ENCODE results near the gene RRN3. TPM values are rescaled to one million over a fixed set of nuclear protein-coding genes. Genes with fewer than 3 reads are reported as not detected.
"Not testable (repeated sequence)": the region's sequence is repeated elsewhere in the genome, so short reads cannot be mapped to it uniquely, and the experiment has no call there.

RRN3 gene
- total RNA-seq, 2 experiments from 2014 or later, result 38.4 to 42.9 TPM

DNA sequence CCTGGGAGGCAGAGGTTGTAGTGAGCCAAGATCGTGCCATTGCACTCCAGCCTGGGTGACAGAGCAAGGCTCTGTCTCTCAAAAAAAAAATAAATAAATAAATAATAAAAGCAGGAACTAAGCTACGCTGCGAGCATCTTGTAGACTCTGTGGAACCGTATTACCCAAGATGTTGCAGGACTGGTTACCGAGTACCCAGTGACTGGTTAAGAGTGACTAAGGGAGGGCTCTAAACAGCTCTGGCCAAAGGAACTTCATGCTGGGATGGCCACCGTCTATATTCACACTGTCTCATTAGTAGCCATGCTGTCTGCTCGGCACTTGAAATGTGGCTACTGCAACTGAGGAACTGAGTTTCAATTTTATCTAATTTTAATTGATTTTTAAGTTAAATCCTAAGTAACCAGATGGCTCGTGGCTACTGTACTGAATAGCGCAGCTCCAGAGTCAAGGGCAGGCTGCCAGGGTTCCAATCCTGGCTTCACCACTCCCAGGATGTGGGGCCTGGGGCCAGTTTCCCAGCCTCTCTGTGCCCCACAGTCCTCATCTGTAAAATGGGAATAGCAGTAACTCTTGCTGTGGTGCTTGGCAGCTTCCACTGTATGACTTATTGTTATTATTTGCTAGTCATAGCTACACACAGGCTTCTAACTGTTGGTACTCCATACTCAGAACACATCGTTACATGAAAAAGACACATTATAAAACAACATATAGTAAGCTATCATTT lies 41.2 kb downstream of the RRN3 start:
- POLR2A ChIA-PET, result no interaction called here
- intact Hi-C loops (cut with DNase I, micrococcal nuclease), result loop anchor here in 1 of 2 experiments (2.0 to 10.0 kb wide), 4 partner anchors 14 to 418 kb away; partner anchors contain the start of genes BFAR, PARN and PDXDC1
- CTCF ChIA-PET, result no interaction called here

DNA sequence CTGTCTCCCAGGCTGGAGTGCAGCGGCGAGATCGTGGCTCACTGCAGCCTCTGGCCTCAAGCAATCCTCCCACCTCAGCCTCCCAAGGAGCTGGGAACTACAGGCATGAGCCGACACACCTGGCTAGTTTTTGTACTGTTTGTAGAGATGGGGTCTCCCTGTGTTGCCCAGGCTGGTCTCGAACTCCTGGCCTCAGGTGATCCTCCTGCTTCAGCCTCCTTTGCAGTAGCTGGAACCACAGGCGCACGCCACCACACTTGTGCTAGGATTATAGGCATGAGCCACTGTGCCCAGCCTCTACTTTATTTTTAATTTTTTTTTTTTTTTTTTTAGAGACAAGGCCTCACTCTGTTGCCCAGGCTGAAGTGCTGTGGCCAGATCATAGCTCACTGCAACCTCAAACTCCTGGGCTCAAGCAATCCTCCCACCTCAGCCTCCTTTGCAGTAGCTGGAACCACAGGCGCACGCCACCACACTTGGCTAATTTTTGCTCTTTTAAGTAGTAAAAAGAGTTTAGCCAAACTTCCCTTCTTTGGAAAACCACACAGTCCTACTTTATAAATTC lies 42.6 kb downstream of the RRN3 start:
- intact Hi-C loops (cut with DNase I, micrococcal nuclease), result loop anchor here in 1 of 2 experiments (10.0 kb wide), 3 partner anchors 77 to 417 kb away; partner anchors contain the start of genes BFAR, PARN and PDXDC1
- TF ChIP-seq, protein P1, sequence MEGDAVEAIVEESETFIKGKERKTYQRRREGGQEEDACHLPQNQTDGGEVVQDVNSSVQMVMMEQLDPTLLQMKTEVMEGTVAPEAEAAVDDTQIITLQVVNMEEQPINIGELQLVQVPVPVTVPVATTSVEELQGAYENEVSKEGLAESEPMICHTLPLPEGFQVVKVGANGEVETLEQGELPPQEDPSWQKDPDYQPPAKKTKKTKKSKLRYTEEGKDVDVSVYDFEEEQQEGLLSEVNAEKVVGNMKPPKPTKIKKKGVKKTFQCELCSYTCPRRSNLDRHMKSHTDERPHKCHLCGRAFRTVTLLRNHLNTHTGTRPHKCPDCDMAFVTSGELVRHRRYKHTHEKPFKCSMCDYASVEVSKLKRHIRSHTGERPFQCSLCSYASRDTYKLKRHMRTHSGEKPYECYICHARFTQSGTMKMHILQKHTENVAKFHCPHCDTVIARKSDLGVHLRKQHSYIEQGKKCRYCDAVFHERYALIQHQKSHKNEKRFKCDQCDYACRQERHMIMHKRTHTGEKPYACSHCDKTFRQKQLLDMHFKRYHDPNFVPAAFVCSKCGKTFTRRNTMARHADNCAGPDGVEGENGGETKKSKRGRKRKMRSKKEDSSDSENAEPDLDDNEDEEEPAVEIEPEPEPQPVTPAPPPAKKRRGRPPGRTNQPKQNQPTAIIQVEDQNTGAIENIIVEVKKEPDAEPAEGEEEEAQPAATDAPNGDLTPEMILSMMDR (IDR thresholded peaks at IDR 0.05), result no peak
- Mint-ChIP-seq H3K9me3 (no peaks in the 10 kb centered on the region), H3K4me3 (no peak overlapping the region), H3K4me1 (ENCODE audit: low read depth) (peaks cover 25% of the 10 kb centered on the region), H3K27me3 (no peaks in the 10 kb centered on the region), H3K36me3 (ENCODE audit: low read depth) (peaks cover 8% of the 10 kb centered on the region), H3K27ac (no peak overlapping the region)
- Histone ChIP-seq H3K27me3 (ENCODE audit: control insufficient read depth in 1 of 2, insufficient read depth in 2 of 2, low read length in 2 of 2) (no peaks in the 10 kb centered on the region), H3K9me3 (ENCODE audit: control insufficient read depth in 1 of 2, insufficient read depth in 1 of 2, low read length in 2 of 2) (no peaks in the 10 kb centered on the region), H3K4me3 (ENCODE audit: low read length) (no peak overlapping the region), H3K36me3 (ENCODE audit: insufficient read depth, low read length) (peaks cover 13% of the 10 kb centered on the region), H3K27ac (ENCODE audit: low read depth in 1 of 2, low read length in 2 of 2) (no peak overlapping the region), H3K4me1 (ENCODE audit: insufficient read depth, low read length) (peaks cover 21% of the 10 kb centered on the region)
- no peak for DNase-seq
- ATAC-seq (ENCODE audit: poor library complexity), result no peak
- ChIA-PET CTCF (no interaction called here), POLR2A (no interaction called here)

More for the DNA sequence above, 41.2 kb downstream of the RRN3 start:
- DNase-seq (peak in 2 of 14 experiments; percentile 26 to 46), ATAC-seq (ENCODE audit: poor library complexity) (no peak)
- no peaks in the 10 kb centered on the region for H3K9me3 ChIP-seq (ENCODE audit: control insufficient read depth in 1 of 2, insufficient read depth in 1 of 2, low read length in 2 of 2)
- no peak overlapping the region for H3K4me3 ChIP-seq (ENCODE audit: low read length)
- peaks cover 22% of the 10 kb centered on the region for H3K4me1 ChIP-seq (ENCODE audit: insufficient read depth, low read length)
- H3K27me3 Mint-ChIP-seq, result no peaks in the 10 kb centered on the region
- no peak overlapping the region for H3K27ac Mint-ChIP-seq
- H3K36me3 Mint-ChIP-seq (ENCODE audit: low read depth), result no peaks in the 10 kb centered on the region
- no peaks in the 10 kb centered on the region for H3K9me3 Mint-ChIP-seq
- no peak overlapping the region for H3K4me3 Mint-ChIP-seq
- no peak overlapping the region for H3K27ac ChIP-seq (ENCODE audit: low read depth in 1 of 2, low read length in 2 of 2)
- no peaks in the 10 kb centered on the region for H3K27me3 ChIP-seq (ENCODE audit: control insufficient read depth in 1 of 2, insufficient read depth in 2 of 2, low read length in 2 of 2)
- TF ChIP-seq, protein P1 (IDR thresholded peaks at IDR 0.05), result no peak
- H3K36me3 ChIP-seq (ENCODE audit: insufficient read depth, low read length), result peaks cover under 1% of the 10 kb centered on the region
- peaks cover 30% of the 10 kb centered on the region for H3K4me1 Mint-ChIP-seq (ENCODE audit: low read depth)

DNA sequence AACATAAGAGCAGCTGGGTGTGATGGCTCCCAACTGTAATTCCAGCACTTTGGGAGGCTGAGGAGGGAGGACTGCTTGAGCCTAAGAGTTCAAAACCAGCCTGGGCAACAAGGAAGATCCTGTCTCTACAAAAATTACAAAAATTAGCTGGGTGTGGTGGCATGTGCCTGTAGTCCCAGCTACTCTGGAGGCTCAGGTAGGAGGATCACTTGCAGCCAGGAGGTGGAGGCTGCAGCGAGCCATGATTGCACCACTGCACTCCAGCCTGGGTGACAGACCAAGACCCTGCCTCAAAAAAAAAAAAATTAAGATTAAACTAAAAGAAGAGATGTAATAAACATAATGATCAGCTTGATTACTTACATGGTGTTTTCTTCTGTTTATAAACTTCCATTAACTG lies 43.6 kb downstream of the RRN3 start:
- POLR2A ChIA-PET, result interaction anchor here (0.6 kb wide), 1 partner anchor 13 kb away, joined by 3 read pairs; no protein-coding TSS in a partner anchor
- CTCF ChIA-PET, result interaction anchor here (0.8 to 1.6 kb wide), 2 partner anchors 10 to 20 kb away, joined by 4 to 5 read pairs; no protein-coding TSS in a partner anchor
- Mint-ChIP-seq H3K4me1 (ENCODE audit: low read depth) (peaks cover 20% of the 10 kb centered on the region), H3K36me3 (ENCODE audit: low read depth) (peaks cover 17% of the 10 kb centered on the region)
- H3K27me3 Mint-ChIP-seq; H3K9me3 ChIP-seq (ENCODE audit: control insufficient read depth in 1 of 2, insufficient read depth in 1 of 2, low read length in 2 of 2); H3K27me3 ChIP-seq (ENCODE audit: control insufficient read depth in 1 of 2, insufficient read depth in 2 of 2, low read length in 2 of 2); H3K9me3 Mint-ChIP-seq; H3K27ac Mint-ChIP-seq; H3K4me3 ChIP-seq (ENCODE audit: low read length); ATAC-seq (ENCODE audit: poor library complexity); H3K4me3 Mint-ChIP-seq; DNase-seq; H3K27ac ChIP-seq (ENCODE audit: low read depth in 1 of 2, low read length in 2 of 2): not testable (repeated sequence)
- Histone ChIP-seq H3K36me3 (ENCODE audit: insufficient read depth, low read length) (peaks cover 13% of the 10 kb centered on the region), H3K4me1 (ENCODE audit: insufficient read depth, low read length) (peaks cover 15% of the 10 kb centered on the region)
- intact Hi-C loops (cut with DNase I, micrococcal nuclease), result loop anchor here in 1 of 2 experiments (10.0 kb wide), 3 partner anchors 76 to 416 kb away; partner anchors contain the start of genes BFAR, PARN and PDXDC1

Measured in CD4-positive, alpha-beta T cell (primary cell).